NCI-H187 treated with DMSO at 0.1 percent for 48 hours (cell line): Measurements from ENCODE around the gene ANO10.
"Not testable (repeated sequence)": the region's sequence is repeated elsewhere in the genome, so short reads cannot be mapped to it uniquely, and the experiment has no call there.

Experiments
- DNase-seq: peaks from one replicate; lab custom pipeline; 2025; lab: John Stamatoyannopoulos, UW

Gene ANO10

DNA sequence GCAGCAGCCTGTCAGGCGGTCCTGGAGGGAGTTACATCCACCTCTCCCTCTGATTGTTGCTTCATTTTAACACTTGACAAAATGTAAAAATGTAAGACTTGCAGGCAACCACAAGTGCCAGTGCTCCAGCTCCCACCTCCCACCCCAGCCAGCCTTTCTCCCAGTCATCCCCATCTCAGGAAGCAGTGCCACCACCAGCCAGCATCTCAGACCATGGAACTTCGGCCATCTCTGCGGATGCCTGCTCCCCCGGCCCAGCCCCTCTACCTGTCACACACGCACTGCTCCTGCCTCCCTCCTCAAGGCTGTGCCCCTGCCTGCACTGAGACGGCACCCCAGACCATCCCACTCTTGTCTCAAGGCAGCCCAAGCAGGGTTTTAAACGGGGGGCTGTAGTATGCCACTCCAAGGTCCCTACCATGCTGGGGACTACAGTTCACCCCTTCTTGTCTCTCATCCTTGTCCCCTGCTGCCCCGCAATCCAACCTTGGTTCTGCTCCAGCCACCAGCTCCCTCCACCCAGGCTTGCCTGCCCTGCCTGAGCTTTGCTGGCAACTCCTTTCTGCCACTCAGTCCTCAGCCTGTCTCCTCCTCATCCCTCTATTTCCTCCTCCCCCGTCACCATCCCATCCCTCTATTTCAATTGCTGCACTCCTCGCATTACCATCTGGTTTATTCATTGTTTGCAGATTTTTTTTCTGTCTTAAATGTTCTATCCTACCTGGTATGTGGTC is 249.6 kb downstream of the ANO10 start:
- DNase-seq, result no peak

DNA sequence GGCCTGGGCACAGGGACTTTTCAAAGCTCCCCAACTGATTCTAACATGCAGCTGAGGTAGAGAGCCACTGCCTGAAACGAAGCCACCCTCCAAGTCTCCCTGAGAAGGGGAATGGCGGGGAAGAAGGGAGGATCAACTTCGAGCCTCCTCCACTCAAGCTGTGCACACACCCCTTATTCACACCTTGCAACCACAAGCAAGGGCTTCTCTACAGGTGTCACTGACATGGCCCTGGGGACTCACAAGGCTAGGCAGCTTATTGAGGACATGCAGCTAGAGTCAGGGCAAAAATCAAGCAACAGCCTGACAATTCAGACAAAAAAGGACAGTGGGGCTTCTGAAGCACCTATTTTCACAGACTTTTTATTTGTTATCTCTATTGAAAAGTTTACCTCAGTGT is 250.3 kb downstream of the ANO10 start:
- DNase-seq, result no peak

DNA sequence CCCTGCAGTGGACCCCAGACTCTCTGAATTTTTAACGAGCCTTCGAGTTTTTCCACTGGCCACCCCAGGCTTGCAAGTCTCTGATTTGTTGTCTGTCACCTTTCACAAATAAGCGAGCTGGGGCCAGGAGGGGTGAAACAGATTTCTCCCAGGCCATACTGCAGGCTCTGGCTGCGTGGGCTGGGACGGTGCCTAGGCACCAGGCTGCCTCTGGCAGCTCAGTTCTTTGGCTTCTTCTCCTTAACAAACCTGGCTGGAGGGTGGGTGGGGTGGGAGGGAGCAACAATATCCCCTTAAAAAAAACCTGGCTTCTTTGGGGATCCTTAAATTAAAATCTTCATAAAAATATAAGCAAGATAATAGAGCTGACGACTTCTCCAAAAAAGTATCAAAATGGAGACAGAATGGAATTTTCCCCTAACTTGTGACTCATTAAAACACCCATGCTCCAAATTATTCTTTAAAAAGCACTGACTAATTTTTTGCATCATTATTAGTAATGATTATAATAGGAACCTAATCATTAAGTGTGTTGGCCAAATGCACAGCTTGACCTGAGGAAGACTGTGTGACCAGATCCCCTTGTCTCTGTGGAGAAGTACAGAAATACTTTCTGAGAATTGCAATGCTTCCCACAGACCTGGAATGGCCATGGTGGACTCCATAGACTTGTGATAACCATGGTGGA is 251.4 kb downstream of the ANO10 start:
- no peak for DNase-seq

DNA sequence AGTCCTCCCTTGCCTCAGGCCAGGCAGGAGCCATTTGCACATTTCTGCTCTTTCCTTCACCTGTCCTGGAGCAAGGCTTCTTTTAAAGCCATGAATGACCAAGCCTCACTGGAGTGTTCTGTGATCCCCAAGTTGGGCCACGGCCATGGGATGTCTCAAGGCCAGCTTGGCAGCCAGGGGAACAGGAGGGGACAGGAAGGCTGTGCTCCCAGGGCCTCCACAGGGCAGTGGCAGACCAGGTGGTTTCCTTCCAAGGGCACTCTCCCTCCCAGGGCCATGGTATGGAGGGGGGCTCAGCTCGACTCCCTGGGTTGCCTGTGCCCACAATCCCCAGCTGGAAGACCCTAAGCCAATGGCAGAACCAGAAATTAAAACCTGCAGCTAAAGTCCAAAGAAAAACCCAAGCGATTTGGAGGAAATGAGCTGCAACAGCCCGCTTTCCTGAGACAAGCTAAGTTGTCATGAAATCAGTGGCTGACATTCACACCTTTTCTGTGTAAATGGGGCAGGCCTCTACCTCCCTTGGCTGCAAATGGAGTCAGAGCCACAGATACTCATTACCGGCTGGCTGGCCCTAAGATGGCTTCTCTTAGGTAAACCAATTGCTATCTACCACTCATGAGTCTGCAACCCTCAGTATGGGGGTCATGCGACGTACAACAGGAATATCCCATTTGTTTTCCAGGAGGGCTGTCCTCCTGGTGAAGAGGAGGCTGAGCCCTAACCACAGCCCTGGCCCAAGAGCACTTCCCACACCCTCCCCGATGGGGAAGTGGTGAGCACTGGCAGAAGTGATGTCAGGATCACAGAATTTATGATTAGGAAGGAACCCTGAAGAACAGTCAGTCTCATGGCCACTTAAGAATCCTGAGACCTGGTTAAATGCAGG is 252.2 kb downstream of the ANO10 start:
- DNase-seq, result no peak

DNA sequence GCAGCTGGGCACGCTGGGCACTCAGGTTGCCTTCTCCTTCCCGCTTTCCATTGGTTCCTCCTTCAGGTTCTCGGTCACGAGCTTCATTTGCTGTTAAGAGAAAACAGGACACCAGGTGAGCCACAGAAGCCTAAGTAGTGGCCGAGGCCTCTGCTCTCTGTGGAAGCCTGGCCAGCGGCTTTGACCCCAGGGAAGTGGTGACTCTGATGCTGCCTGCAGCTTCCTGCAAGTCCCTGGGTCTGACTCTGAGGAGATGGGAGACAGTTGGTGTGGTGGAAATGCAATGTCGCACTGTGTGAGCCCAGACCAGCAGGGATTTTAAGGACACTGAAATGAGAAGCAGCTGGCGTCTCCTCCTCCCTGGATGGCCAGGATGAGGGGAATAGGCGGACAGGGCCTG is 254.9 kb downstream of the ANO10 start:
- DNase-seq, result no peak

DNA sequence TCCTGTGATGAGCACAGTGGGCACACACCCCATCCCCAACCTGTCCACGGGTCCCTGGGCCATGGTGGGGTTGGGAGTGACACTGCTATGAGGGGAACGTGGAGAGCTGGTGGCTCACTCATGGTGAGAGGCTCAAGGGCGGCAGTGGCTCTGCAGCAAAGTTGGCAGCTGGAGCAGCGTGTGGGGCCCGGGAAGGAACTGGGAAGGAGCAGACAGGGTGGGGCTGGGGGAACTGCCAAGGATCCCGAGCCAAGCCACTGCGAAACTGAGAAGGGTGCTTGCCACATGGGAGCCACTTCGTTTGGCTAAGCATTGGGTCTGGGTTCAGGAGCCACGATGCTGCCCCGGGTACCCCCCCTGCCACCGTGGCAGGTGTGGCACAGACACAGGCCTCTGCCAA is 255.3 kb downstream of the ANO10 start:
- no peak for DNase-seq

DNA sequence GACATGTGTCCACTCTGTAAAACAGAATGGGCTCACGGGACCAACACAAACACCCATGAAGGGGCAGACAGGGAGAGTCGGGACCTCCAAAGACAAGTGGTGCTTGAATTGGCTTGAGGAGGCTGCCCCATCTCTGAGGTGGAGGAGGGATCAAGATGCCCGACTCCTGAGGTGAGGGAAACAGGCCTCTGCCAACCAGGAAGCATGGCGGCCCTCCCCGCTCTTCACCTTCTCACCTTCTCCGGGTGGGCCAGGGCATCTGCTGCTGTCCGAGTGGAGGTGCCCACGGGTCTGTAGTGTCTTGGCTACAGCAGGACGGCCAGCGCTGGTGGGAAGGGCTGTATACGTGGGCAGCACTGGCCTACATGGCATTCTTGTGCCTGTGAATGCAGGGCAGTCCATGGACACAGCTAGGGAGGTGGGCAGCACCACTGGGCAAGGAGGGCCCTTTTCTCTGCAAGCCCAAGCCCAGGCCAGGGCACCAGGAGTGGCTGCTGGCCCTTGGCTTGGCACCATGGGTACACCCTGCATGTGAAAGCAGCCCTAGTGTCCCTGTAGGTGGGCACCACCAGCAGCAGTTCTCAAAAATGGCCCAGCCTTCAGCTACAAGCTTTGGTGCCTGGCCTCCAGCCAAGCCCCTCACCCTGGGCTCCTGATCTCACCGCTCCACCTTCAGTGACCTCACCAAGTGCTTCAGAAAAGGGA is 256.1 kb downstream of the ANO10 start:
- DNase-seq, result no peak

DNA sequence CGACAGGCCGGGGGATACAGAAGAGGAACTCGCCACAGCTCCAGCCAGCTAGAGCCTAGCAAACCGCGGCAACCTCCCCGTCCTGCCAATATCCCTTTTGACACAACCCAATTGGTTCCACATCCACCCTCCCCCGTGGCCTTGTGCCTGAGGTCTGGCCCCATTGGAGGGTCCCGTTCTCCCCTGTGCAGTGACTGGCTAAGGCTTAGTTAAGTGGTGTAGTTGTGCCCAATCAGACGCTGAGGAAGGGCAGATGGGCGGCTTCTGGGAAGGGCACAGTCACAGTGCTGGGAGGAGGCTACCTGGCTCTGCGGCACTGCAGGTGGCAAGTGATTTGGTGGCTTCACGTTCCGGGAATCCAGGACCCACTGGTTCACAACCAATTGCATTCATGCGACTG is 256.9 kb downstream of the ANO10 start:
- DNase-seq, result no peak

DNA sequence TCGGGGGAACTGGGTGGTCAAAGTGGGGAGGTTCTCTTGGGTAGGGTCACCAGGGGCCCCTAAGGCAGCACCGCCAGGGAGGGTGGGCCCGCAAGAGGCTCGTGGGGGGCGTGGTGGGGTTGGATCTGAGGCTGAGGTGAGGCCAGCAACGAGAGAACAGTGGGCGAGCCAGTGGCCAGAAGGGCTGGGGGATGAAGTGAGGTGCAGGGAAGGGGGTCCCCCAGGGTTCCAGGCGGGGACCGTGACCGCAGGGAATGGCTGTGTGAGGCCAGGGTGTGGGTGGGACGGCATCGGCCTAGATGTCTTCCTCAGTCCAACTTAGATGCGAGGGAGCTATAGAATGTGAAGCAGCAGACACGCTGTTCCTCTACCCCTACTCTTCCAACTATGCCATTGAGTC is 257.3 kb downstream of the ANO10 start:
- DNase-seq, result no peak

DNA sequence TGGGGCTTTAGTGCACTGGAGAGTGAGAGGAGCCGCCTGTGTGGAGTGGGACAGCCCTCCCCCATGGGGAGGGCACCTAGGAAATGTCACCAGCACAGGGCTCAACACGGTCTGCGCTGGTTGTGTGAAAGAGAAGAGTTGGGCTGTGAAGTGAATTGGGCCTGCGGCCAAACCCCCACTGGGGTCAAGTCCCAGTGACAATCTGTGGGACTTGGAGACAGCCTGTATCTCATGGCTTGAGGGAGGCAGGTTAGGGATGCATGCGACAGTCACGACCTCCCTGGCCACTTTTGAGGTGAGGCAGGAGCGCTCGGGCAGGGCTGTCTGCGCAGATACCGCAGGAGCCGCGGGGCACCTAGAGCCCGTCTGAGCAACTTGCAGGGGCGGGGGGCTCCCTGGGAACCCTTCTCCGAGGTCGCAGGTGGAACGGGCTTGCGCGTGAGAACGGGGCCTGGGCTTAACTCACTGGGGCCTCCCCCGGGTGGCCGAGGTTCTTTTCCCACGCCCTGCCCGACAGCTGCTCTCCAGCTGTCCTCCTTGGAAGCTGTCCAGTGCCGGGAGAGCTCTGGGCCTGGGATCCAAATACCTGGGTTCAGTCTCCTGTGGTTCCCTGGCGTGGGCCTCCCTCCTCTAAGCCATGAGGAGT is 258.1 kb downstream of the ANO10 start:
- no peak for DNase-seq

DNA sequence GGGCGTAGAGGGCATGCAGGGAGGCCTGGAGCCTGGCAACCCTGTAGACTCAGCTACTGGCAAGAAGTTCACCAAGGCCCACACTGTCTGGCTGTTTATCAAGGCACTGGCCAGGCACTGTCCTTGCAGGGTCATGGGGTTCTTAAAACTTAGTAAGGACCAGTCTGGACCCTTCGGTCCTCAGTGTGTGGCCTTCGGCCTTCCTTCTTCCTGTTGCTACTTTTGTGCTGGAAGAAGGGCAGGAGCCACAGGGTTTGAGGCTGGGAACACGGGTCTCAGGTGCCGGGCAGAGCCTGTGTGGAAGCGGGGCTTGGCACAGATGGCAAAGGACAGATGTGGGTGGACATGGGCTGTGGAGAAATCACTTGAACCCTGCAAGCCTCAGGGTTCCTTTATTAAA is 258.9 kb downstream of the ANO10 start:
- no peak for DNase-seq

DNA sequence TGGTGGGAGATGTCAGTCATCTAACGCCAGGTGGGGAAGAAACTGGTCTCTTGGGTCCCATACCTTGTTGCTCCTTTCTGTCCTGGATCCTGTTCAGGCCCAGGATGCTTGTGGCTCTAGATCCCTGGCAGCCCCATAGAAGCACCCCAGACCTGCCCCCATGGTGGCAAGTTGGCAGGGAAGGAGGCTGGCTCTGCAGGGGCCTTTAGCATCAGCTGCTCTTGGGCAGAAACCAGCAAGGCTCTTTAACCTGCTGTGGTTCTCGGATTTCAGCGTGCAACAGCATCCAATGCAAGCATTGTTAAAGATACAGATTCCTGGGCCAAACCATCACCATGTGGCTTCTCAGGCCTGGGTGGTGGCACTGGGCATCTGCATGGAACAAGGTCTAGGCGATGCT is 259.6 kb downstream of the ANO10 start:
- no peak for DNase-seq

DNA sequence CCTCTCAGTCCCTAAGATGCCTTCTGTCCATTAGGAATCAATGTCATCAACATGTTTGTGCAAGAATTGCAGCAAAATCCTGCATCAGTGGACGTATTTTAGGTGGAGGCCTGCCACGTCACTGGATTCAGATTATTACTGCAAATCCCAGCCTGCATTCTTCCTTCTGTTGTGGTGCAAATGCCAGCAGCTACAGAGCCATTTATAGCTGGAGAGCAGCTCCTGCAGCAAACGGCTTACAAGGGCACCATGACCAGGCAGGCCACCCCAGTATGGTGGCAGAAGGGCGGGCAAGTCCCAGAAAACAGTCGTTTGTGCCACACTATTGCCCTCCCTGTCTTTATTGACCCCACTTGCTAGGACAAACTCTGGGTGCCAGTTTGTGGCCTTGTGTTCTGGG is 260.7 kb downstream of the ANO10 start:
- no peak for DNase-seq

DNA sequence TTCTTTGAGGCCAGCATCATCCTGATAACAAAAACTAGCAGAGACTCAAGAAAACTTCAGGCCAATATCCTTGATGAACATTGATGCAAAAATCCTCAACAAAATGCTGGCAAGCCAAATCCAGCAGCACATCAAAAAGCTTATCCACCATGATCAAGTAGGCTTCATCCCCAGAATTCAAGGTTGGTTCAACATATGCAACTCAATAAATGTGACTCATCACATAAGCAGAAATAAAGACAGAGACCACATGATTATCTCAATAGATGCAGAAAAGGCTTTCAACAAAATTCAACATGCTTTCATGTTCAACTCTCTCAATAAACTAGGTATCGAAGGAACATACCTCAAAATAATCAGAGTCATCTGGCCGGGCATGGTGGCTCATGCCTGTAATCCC is 265.8 kb downstream of the ANO10 start:
- not testable (repeated sequence) for DNase-seq

DNA sequence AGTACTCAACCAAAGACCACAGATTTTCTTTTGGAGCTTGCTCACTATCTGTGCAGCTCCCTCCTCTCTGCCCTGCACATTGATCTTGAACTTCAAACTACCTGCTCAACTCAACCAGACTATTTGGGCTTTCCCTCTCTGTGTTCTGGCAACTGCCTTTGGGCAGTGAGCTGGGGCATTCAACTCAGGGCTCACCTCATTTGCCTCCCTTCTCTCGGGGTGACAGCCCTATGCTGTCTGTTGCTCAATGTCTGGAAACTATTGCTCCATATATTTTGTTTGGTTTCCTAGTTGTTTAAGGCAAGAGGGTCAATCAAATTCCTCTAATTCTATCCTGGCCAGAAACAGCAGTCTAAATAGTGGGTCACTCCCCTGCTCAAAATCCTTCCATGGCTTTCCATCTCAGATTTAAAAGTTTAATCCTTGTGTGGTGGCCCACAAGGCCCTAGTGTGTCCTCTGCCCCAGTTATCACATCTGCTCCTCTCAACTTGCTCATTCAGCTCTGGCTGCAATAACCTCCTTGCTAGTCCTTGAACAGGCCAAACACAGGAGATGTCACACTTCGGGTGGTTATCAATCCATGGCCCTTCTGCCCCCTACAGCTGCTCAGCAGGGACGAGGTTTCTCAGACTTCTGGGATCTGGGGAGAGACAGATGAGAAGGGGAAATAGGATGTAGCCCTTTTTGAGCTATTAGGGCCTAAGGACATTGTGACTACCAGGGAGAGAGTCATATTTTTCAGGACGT is 267.7 kb downstream of the ANO10 start:
- DNase-seq, result no peak

DNA sequence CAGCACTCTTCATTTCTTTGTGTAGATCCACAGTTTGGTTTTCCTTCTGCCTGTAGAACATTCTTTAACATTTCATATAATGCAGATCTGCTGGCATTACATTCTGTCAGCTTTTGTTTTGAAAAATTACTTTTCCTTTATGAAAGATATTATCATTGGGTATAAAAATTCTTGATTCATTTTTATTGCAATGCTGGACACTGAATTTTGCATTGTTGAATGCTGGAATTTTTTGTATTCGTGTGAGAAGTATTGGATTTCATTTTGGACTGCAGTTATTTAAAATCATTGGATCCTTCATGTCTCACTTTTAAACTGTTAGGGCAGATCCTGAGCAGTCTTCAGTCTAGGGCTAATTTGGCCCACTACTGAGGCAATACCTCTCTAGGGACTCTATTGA is 268.4 kb downstream of the ANO10 start:
- DNase-seq, result no peak

DNA sequence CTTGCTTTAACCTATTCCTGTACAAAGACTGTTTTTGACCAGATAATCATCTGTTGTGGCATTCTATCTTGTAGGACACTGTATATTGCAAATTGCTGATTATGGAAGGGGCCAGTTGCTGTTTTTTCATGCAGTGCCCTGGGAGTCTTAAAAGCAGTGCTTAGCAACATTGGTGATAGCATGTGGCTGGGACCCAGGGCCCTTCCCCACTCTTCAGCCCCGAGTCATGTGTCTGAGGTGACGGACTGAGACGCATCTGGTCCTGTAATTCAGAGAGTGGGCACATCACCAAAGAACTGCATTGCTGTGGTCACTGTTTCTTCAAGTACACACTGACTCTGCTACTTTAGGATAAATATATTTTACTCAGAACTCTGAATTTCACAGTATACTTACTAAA is 272.1 kb downstream of the ANO10 start:
- DNase-seq, result no peak

DNA sequence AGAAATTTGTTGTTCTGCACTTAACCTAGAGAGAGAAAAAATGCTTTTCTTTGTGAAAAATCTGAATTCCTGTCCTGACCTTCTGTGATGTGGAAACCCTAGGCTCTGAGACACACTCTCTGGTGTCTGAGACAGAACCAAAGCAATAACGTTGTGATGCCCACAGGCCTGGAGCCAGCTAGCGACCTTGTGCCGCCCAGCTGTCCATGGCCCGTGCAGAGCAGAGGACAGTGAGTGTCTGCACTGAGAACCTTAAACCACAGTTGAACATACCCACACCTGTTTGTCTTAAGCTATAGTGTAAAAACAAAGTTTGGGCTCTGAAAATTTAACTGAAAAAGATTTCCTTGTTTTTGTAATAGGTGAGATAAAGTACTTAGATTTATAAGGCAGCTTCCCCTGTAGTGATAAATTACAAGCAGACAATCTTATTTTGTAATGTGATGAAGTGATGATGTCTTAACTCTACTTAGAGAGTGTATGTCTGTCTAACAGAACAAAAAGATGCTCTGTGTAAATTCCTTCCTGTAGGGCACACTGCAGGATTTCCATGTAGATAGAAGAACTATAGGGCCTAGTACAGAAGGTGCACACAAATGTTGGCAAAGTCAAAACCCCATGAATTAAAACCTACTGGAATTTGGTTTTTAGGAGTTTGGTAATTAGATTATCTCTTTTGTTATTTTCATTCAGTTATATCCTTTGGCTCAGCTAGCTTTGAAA is 272.8 kb downstream of the ANO10 start:
- DNase-seq, result no peak

DNA sequence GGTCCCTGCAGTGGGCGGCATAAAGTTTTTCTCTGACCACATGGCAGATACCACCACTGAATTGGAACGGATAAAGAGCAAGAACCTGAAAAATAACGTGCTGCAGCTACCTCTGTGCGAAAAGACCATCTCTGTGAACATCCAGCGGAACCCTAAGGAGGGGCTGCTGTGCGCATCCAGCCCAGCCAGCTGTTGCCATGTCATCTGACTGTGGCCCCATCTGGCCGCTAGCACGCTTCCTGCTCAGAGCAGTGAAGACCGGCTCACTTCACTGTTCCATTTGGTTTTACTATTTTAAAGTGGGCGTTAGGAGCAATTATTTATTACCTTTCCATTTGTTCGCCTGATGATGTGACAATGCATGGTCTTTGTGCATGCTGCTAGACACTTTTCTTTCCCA is 273.5 kb downstream of the ANO10 start:
- no peak for DNase-seq

DNA sequence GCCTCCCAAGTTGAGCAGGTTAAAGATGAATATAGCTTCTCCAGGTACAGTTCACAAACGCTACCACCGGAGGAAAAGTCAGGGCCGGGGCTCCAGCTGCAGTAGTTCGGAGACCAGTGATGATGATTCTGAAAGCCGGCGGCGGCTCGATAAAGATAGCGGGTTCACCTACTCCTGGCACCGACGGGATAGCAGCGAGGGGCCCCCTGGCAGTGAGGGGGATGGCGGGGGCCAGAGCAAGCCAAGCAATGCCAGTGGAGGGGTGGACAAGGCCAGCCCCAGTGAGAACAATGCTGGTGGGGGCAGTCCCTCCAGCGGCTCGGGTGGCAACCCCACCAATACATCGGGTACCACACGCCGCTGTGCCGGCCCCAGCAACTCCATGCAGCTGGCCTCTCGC is 274.0 kb downstream of the ANO10 start:
- no peak for DNase-seq
